Forelimb muscle (tissue), 1 donor: Measurements from ENCODE around the gene RASSF7. TPM values are rescaled to one million over a fixed set of nuclear protein-coding genes. Genes with fewer than 3 reads are reported as not detected.
"Not testable (repeated sequence)": the region's sequence is repeated elsewhere in the genome, so short reads cannot be mapped to it uniquely, and the experiment has no call there.

ENCODE experiments used
- DNase-seq: peaks from one replicate; pipeline ENCODE4 v3.0.0-alpha.2; 2013; ENCODE audit warnings: low read depth
- polyA plus RNA-seq: library from polyadenylated mRNA; unstranded; fragments of 120-200 nt; gene quantifications from one replicate; pipeline ENCODE4 v1.2.1, GENCODE V29; 2013; ENCODE audit not compliant: insufficient read length

The RASSF7 gene
- polyA plus RNA-seq, 1 donor: 1.8 TPM

DNA sequence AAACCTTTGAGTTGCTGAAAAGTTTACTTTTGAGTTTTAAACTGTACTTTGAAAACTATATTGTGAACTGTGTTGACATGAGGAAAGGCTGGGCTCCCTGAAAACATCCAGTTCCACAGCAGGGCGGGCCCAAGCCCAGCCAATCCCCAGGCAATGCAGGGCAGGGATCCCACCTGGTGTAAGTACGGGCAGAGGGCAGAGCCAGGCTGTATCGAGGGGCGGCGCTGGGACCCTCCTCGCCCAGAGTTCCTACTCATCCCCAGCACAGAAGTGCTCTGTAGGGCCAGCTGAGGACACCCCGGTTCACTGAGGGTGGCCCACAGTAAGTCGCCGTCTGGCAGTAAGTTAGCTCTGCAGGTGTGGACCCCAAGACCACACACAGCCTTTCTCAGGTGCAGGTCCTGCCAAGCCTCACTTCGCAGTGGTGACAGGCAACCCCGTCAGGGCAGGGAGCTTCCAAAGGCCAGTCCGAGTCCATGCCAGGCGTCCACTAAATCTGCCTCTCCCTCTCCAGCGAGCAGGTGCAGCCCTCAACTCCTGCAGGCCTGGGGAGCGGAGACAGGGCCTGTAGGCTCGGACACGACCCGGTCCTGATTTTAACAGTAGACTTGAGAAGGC is 6.3 kb downstream of the RASSF7 start:
- no peak for DNase-seq

- DNase-seq: no peak
Observed at GRCh38 chr11:567629-568292, 7.0 kb downstream of the RASSF7 start.

- peak; percentile 72 for DNase-seq
Observed at GRCh38 chr11:568306-569157, 7.8 kb downstream of the RASSF7 start.

DNA sequence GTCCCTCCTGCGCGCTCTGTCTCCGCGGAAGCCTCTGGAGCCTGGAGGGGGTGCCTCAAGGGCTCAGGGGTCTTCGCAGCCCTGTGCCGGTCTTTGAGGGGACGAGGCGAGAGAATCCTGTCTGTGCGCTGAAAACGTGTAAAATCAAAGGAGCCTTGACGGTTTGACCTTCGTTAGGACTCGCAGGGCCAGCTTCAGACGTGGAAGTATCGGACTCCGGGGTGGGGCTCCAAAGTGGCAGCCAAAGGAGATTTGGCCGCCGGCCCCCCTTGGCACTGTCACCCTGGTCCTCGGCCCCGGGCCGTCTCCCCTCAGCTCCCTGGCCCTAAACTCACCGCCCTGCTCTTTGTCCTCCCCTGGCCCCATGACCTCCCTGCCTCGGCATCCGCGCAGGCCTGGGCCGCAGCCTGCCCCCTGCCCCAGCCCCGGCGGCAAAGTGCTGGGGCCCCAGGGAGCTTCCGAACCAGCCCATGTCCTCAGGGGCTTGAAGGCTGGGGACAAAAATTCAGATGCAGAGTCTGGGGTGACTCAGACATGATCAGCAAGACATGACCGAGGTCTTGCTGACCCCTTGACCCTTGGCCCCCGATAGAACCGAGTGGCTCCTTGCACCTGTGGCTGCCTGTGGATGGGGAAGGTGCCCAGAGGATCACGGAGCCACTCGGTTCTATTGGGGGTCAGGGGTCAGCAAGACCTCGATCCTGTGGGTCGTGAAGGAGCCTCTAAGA is 8.6 kb downstream of the RASSF7 start:
- no peak for DNase-seq

DNA sequence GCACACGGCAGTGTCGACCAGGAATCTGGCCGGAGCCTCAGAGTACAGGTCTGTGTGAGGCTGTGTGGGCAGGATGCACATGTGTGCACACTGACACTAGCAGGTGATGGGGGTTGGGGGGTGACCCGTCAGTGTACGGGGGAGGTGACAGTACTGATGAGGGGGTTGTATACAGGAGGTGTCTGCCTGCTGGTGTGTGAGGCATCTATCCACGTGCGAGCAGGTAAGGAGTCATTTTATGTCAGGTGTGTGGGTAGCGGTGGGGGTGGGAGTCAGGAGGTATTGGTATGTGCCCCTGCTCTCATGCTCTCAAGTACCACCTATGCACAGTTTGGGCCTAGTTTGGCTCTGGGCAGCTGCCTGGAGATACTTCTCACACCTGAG is 11.0 kb downstream of the RASSF7 start:
- no peak for DNase-seq

- no peak for DNase-seq
Observed at GRCh38 chr11:573146-573759, 12.5 kb downstream of the RASSF7 start.

GRCh38 chr11:574031-574570 is 13.3 kb downstream of the RASSF7 start:
- DNase-seq: not testable (repeated sequence)

- DNase-seq: no peak
Observed at GRCh38 chr11:574632-575312, 14.0 kb downstream of the RASSF7 start.

GRCh38 chr11:575313-575995 is 14.7 kb downstream of the RASSF7 start:
- peak; percentile 9 for DNase-seq

DNA sequence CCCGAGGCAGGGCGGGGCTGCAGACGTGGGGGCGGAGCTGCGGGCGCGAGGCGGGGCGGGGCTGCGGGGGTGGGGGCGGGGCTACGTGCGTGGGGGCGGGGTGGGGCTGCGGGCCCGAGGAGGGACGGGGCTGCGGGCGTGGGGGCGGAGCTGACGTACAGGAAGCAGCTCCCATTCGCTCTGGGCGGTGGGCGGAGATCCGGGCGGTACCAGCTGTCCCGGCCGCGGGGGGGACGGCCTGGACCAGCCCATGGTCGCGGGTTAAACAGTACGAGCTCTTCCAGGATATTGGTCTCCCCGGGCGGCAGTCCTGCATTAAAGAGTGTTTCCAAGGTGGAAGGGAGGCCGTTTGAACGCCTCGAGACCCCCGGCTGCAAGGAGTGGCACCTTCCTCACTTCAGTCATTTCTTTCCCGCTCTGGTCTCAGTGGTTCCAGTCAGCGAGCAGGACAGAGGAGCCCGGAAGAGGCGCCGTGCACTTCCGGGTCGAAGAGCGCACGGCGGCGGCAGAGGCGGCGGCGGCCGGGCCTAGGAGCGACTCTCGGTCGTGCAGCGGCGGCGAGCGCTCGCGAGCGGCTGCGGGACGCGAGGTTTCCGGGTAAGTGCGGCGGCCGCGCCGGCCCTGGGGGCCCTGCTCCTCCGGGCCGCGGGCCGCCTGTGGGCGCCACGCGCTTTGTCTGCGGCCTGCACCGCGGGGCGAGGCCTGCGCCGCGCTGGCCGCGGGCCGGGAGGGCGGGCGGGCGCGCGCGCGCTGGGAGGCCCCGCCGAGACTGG is 15.4 kb downstream of the RASSF7 start, which contains the start of gene PHRF1:
PHRF1 (plus strand) TSS at position 475 of the 773 bp plus-strand sequence. CDS start 5,043 bp downstream, outside the sequence.
- peak; percentile 79 for DNase-seq

- no peak for DNase-seq
Observed at GRCh38 chr11:576811-577610, 16.2 kb downstream of the RASSF7 start.

DNA sequence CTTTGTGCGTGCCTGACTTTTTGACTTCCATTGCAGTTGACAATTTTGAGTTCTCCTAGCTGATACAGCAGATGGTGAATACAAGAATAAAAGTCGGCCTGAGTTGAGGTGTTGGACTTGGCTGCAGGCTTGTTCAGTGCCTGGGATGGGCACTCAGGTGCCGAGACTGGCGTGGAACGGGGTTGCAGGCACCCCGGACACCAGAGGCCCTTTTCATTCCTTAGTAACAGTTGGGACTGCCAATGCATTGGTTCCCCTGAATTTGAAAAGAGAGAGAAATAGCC is 16.8 kb downstream of the RASSF7 start:
- no peak for DNase-seq

GRCh38 chr11:578276-579035 is 17.7 kb downstream of the RASSF7 start:
- no peak for DNase-seq

- DNase-seq: no peak
Observed at GRCh38 chr11:579830-580601, 19.2 kb downstream of the RASSF7 start.

DNA sequence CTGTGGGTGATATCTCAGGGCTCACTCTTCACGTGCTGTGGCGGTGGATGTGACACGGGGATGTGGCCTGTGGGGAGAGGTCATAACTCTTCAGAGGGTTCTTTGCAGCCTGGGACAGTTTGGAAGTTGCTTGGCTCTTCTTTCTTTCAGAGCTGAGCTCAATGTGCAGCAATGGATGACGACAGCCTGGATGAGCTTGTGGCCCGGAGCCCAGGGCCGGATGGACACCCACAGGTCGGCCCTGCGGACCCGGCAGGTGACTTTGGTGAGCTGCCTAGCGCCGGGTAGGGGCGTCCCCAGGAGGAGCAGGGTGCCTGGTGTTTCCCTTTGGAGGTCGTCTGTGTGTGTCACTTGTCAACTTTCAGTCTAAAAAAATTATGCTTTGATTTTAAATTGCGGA is 20.6 kb downstream of the RASSF7 start:
- no peak for DNase-seq

- no peak for DNase-seq
Observed at GRCh38 chr11:581752-582151, 21.0 kb downstream of the RASSF7 start.

DNA sequence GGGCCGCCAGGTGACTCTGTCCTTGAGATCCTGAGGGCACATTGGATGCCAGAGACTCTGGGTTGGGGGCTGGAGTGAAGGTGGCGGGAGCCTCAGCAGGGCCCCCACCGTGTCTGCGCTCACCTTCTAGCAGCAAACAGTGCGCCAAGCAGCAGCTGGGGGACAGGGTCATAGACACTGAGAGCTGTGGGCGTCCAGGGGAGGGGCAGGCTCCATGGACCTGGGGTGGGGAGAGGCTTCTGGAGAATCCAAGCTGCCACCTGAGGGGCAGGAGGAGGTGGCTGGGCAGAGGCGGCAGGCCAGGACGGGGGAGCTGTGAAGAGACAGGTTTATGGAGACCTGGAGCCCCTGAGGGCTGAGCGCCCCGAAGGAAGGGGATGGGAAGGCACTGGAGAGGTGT is 23.5 kb downstream of the RASSF7 start:
- DNase-seq: no peak
